8988T (cell line): Measurements from ENCODE around the gene NKX2-3.

Source experiments
- DNase-seq: peaks from one replicate; pipeline ENCODE4 v3.0.0; 2011

The NKX2-3 gene

GRCh38 chr10:99539120-99539519 is 6.4 kb downstream of the NKX2-3 start:
- no peak for DNase-seq

GRCh38 chr10:99539820-99540219 is 7.1 kb downstream of the NKX2-3 start:
- DNase-seq: no peak

- peak; percentile 35 for DNase-seq
Measured at GRCh38 chr10:99540306-99540656, 7.5 kb downstream of the NKX2-3 start.

- peak; percentile 71 for DNase-seq
Measured at GRCh38 chr10:99540657-99541531, 8.2 kb downstream of the NKX2-3 start.

- no peak for DNase-seq
Measured at GRCh38 chr10:99544322-99544721, 11.6 kb downstream of the NKX2-3 start.

- peak; percentile 60 for DNase-seq
Measured at GRCh38 chr10:99548041-99548530, 15.3 kb downstream of the NKX2-3 start.

- no peak for DNase-seq
Measured at GRCh38 chr10:99551158-99551557, 18.4 kb downstream of the NKX2-3 start.

GRCh38 chr10:99551616-99552015 is 18.9 kb downstream of the NKX2-3 start:
- no peak for DNase-seq

- no peak for DNase-seq
Measured at GRCh38 chr10:99555371-99555770, 22.6 kb downstream of the NKX2-3 start.

GRCh38 chr10:99555825-99556523 is 23.2 kb downstream of the NKX2-3 start:
- no peak for DNase-seq

- DNase-seq: no peak
Measured at GRCh38 chr10:99557044-99557443, 24.3 kb downstream of the NKX2-3 start.

- no peak for DNase-seq
Measured at GRCh38 chr10:99558708-99559107, 26.0 kb downstream of the NKX2-3 start.

- no peak for DNase-seq
Measured at GRCh38 chr10:99560277-99561126, 27.8 kb downstream of the NKX2-3 start.

- DNase-seq: no peak
Measured at GRCh38 chr10:99562631-99563030, 29.9 kb downstream of the NKX2-3 start.

GRCh38 chr10:99564361-99564760 is 31.6 kb downstream of the NKX2-3 start:
- no peak for DNase-seq

- DNase-seq: no peak
Measured at GRCh38 chr10:99565166-99565565, 32.4 kb downstream of the NKX2-3 start.

- no peak for DNase-seq
Measured at GRCh38 chr10:99569253-99569939, 36.7 kb downstream of the NKX2-3 start.

GRCh38 chr10:99569961-99570360 is 37.2 kb downstream of the NKX2-3 start:
- DNase-seq: no peak

- no peak for DNase-seq
Measured at GRCh38 chr10:99571816-99572215, 39.1 kb downstream of the NKX2-3 start.

GRCh38 chr10:99573790-99574189 is 41.0 kb downstream of the NKX2-3 start:
- no peak for DNase-seq

- no peak for DNase-seq
Measured at GRCh38 chr10:99579971-99580370, 47.2 kb downstream of the NKX2-3 start.

GRCh38 chr10:99582255-99582770 is 49.6 kb downstream of the NKX2-3 start:
- DNase-seq: no peak
